GM12878 (cell line): ENCODE measurements around the gene VSTM2L. TPM values are rescaled to one million over a fixed set of nuclear protein-coding genes. Genes with fewer than 3 reads are reported as not detected.
A peak's percentile ranks its signal among the peaks of the same experiment; 100 is the strongest.

Source experiments
- ATAC-seq: fragments of 200-7000 bp; cut with Tn5 transposase; 3 replicates; pipeline ENCODE4 v1.9.1; 2020; ENCODE audit warnings: mild to moderate bottlenecking, moderate library complexity
- BruUV-seq: library from RNA; stranded (reverse); fragments of 400-500 nt; replicated peaks from 2 replicates; lab custom pipeline; 2021; lab: Mats Ljungman, UMichigan
- CTCF ChIA-PET: fragments of 300-600 bp; sonication (Branson Sonifier 250); formaldehyde crosslinking; extraction: SDS; loops from one replicate; lab custom pipeline; 2021; ENCODE audit warnings: inconsistent platforms; lab: Yijun Ruan, JAX
- POLR2A ChIA-PET: fragments of 350-600 bp; formaldehyde crosslinking; extraction: SDS; loops from one replicate; lab custom pipeline; 2021; ENCODE audit warnings: inconsistent platforms; lab: Charles Lee
- RAD21 ChIA-PET: fragments of 300-600 bp; sonication (Branson Sonifier 250); formaldehyde crosslinking; loops from one replicate; lab custom pipeline; 2023; ENCODE audit warnings: antibody characterized with exemption; ENCODE audit not compliant: unreplicated experiment; lab: Charles Lee
- SMC1A ChIA-PET: fragments of 300-600 bp; sonication (Branson Sonifier 250); formaldehyde crosslinking; loops from one replicate; lab custom pipeline; 2023; ENCODE audit not compliant: unreplicated experiment, uncharacterized antibody; lab: Charles Lee
- DNase-seq: peaks from one replicate; pipeline ENCODE4 v3.0.0-alpha.2; 2011; ENCODE audit warnings: low read depth, low spot score
- FAIRE-seq: peaks from 3 replicates; lab custom pipeline; 2011; peaks lifted over from hg19 to GRCh38; lab: Jason Lieb, UNC
- H2AFZ ChIP-seq: 2 replicates; pipeline ENCODE4 v1.6.0; 2011; ENCODE audit warnings: low read depth, low read length, control low read depth; ENCODE audit not compliant: control insufficient read depth
- H3K27ac ChIP-seq: 2 replicates; pipeline ENCODE4 v1.5.1; 2011; ENCODE audit warnings: control low read depth; ENCODE audit not compliant: control insufficient read depth, insufficient read depth
- H3K27me3 ChIP-seq, 2 experiments: replicated peaks in 1 of 2; 2 replicates each; pipeline versions ENCODE4 v1.6.0 to v1.6.1; 2011; ENCODE audit warnings: low read length in 1 of 2; ENCODE audit not compliant: control insufficient read depth in 2 of 2, insufficient read depth in 2 of 2
- H3K36me3 ChIP-seq, 2 experiments: 2 replicates each; pipeline ENCODE4 v1.5.1; 2011; ENCODE audit warnings: low read length in 1 of 2; ENCODE audit not compliant: control insufficient read depth in 2 of 2, insufficient read depth in 2 of 2
- H3K4me1 ChIP-seq: 2 replicates; pipeline ENCODE4 v1.6.1; 2011; ENCODE audit warnings: mild to moderate bottlenecking, low read length, moderate library complexity, mixed read lengths; ENCODE audit not compliant: control insufficient read depth, insufficient read depth
- H3K4me2 ChIP-seq: 2 replicates; pipeline ENCODE4 v1.6.0; 2011; ENCODE audit warnings: control low read depth; ENCODE audit not compliant: control insufficient read depth, insufficient read depth
- H3K4me3 ChIP-seq: fragments of 200-600 bp; sonication (generic); 2 replicates; pipeline ENCODE4 v1.5.1; 2016
- H3K79me2 ChIP-seq: 2 replicates; pipeline ENCODE4 v1.6.0; 2011; ENCODE audit warnings: low read length; ENCODE audit not compliant: control insufficient read depth, insufficient read depth
- H3K9ac ChIP-seq: 2 replicates; pipeline ENCODE4 v1.8.0; 2011; ENCODE audit warnings: low read length, control low read depth, mixed read lengths; ENCODE audit not compliant: control insufficient read depth, insufficient read depth
- H3K9me3 ChIP-seq: replicated peaks from 3 replicates; pipeline ENCODE4 v1.5.1; 2011; ENCODE audit warnings: mild to moderate bottlenecking, low read length; ENCODE audit not compliant: control insufficient read depth, insufficient read depth
- H4K20me1 ChIP-seq: 2 replicates; pipeline ENCODE4 v1.6.0; 2011; ENCODE audit not compliant: control insufficient read depth, insufficient read depth
- CTCF ChIP-seq, 3 experiments: IDR thresholded peaks in 2 of 3; conservative IDR thresholded peaks in 1 of 3; 2 replicates each; pipeline ENCODE4 v1.5.1; 2011; ENCODE audit warnings: low read depth in 3 of 3, low read length in 3 of 3, mild to moderate bottlenecking in 3 of 3, control low read depth in 2 of 3, moderate library complexity in 2 of 3, inconsistent platforms in 1 of 3, mixed read lengths in 1 of 3; ENCODE audit not compliant: control insufficient read depth in 2 of 3, insufficient read depth in 1 of 3; ENCODE audit errors: extremely low read depth in 1 of 3
- ETV6 ChIP-seq, 2 experiments: fragments of 450-650 bp in 1 of 2; IDR thresholded peaks in 1 of 2; conservative IDR thresholded peaks in 1 of 2; 2 replicates each; pipeline ENCODE4 v1.6.1; 2014; ENCODE audit warnings: antibody characterized with exemption in 1 of 2, borderline replicate concordance in 1 of 2, low read depth in 1 of 2, mild to moderate bottlenecking in 1 of 2, moderate library complexity in 1 of 2
- HDAC6 ChIP-seq: fragments of 200-600 bp; sonication (generic); IDR thresholded peaks from one replicate; pipeline ENCODE4 v1.8.0; 2017; ENCODE audit warnings: antibody characterized with exemption; ENCODE audit not compliant: unreplicated experiment
- NBN ChIP-seq: fragments of 450-650 bp; IDR thresholded peaks from 2 replicates; pipeline ENCODE4 v1.6.1; 2016
- PML ChIP-seq: IDR thresholded peaks from 2 replicates; pipeline ENCODE4 v1.6.1; 2012; ENCODE audit warnings: low read length, inconsistent platforms
- RAD21 ChIP-seq: IDR thresholded peaks from 2 replicates; pipeline ENCODE4 v1.6.1; 2011; ENCODE audit warnings: mild to moderate bottlenecking, low read depth, low read length, moderate library complexity; ENCODE audit not compliant: insufficient read depth
- SMAD1 ChIP-seq: fragments of 450-650 bp; IDR thresholded peaks from 2 replicates; pipeline ENCODE4 v1.6.1; 2018; ENCODE audit warnings: mild to moderate bottlenecking, low read depth; ENCODE audit not compliant: partially characterized antibody
- YY1 ChIP-seq: IDR thresholded peaks from 2 replicates; pipeline ENCODE4 v1.6.1; 2011; ENCODE audit warnings: low read depth, mild to moderate bottlenecking, low read length
- WGBS: methylation state at CpG from one replicate; pipeline ENCODE4 v1.1.6; 2016; ENCODE audit warnings: low lambda C conversion rate; ENCODE audit not compliant: insufficient replicate concordance, insufficient coverage; ENCODE audit errors: missing lambda C conversion rate; 5-methylcytosine and 5-hydroxymethylcytosine counted together
- in situ Hi-C: fragments of 300-500 bp; cut with MboI; formaldehyde crosslinking; loops from 9 replicates; pipeline ENCODE4 v1.14.3; 2018; ENCODE audit warnings: mixed read lengths
- intact Hi-C: fragments of 100-400 bp; cut with micrococcal nuclease; formaldehyde crosslinking; loops from one replicate; pipeline ENCODE4 v1.14.2; 2022; ENCODE audit not compliant: unreplicated experiment
- polyA plus RNA-seq, 11 experiments: library from polyadenylated mRNA; depleted of rRNA in 4 of 11; unstranded in 6 of 11; stranded (reverse) in 5 of 11; fragments of >200 nt; fragmentation: Nextera tagmentation in 4 of 11; fragmentation: Illumina TruSeq in 1 of 11; extraction: Ambion mirVana in 4 of 11; extraction: Trizol in 1 of 11; gene quantifications; 1 replicate in 1 of 11; 2 replicates in 10 of 11; pipeline versions ENCODE4 v1.2.1 to v1.2.3, GENCODE V29; 2011 to 2016; ENCODE audit warnings: inconsistent platforms in 2 of 11, missing spikeins in 2 of 11, low read depth in 1 of 11
- total RNA-seq, 4 experiments: library from RNA; depleted of rRNA in 3 of 4; stranded (reverse); fragments of >200 nt in 3 of 4; fragmentation: Illumina TruSeq in 1 of 4; extraction: Trizol in 1 of 4; gene quantifications; 2 replicates each; pipeline versions ENCODE4 v1.2.1 to v1.2.3, GENCODE V29; 2013 to 2021

VSTM2L gene
- total and polyA plus RNA-seq, 10 of the 15 experiments (the other 5 are each of a cell fraction or from before 2014, with no cell fraction given): 0.05 to 1.5 (median 0.63) TPM; not detected in 2

GRCh38 chr20:37896932-37897548, 5.9 kb upstream of the VSTM2L start:
- Histone ChIP-seq H3K4me2 (no peak overlapping the region), H4K20me1 (no peaks in the 10 kb centered on the region)
- TF ChIP-seq HDAC6 (no peak), ETV6 (conservative IDR thresholded peaks at IDR 0.05 in 1 of 2, IDR thresholded peaks at IDR 0.05 in 1 of 2; ENCODE audit: borderline replicate concordance in 1 of 2, low read depth in 1 of 2) (no peak), CTCF (IDR thresholded peaks at IDR 0.05 in 2 of 3, conservative IDR thresholded peaks at IDR 0.05 in 1 of 3; ENCODE audit: control insufficient read depth in 2 of 3, extremely low read depth in 1 of 3, insufficient read depth in 1 of 3, low read depth in 3 of 3, low read length in 3 of 3) (peak; percentile 23 to 31 (median 24); a peak in 4 of 6 replicates), NBN (no peak), YY1 (no peak), SMAD1 (no peak), PML (no peak), RAD21 (0 out of 2 replicates have a peak, but pooled peaks have one; percentile 26)
- TF ChIP-seq, all 136 proteins: peak for 2
- DNase-seq (no peak), FAIRE-seq (no peak), ATAC-seq (peak; percentile 36; the same call in 1 of the 3 replicates)
- in situ Hi-C loops: no loop called here
- no peak overlapping the region for H3K4me3 ChIP-seq
- CTCF ChIA-PET: interaction anchor here (1.0 kb wide), 1 partner anchor 96 kb away, joined by 3 read pairs; no protein-coding TSS in a partner anchor
- RAD21 ChIA-PET: no interaction called here
- intact Hi-C loops: loop anchor here (5.0 kb wide), 1 partner anchor 335 kb away; no protein-coding TSS in a partner anchor
- H3K36me3 ChIP-seq: no peaks in the 10 kb centered on the region
- BruUV-seq: no TSS peak
- no peak overlapping the region for H2AFZ ChIP-seq
- SMC1A ChIA-PET: no interaction called here
- no peaks in the 10 kb centered on the region; the same call in 1 of the 2 replicates for H3K4me1 ChIP-seq
- H3K9me3 ChIP-seq: no peaks in the 10 kb centered on the region
- WGBS: 75% methylated on average over 12 of the region's 12 CpGs
- no peak overlapping the region for H3K9ac ChIP-seq
- 0 out of 4 replicates have a peak, but pooled peaks cover 0 to 1% of the 10 kb centered on the region in 2 experiments for H3K27me3 ChIP-seq
- no peaks in the 10 kb centered on the region for H3K79me2 ChIP-seq
- POLR2A ChIA-PET: no interaction called here
- no peak overlapping the region for H3K27ac ChIP-seq
